Hematopoietic multipotent progenitor cell (in vitro differentiated cells): ENCODE results near the gene SYT17. TPM values are rescaled to one million over a fixed set of nuclear protein-coding genes. Genes with fewer than 3 reads are reported as not detected.

ENCODE experiments used
- DNase-seq, 3 donors: peaks; one replicate each; pipeline ENCODE4 v3.0.0-alpha.2; 2011 to 2015; ENCODE audit warnings: low read depth in 2 of 3, low spot score in 2 of 3
- total RNA-seq: library from RNA; depleted of rRNA; stranded (reverse); fragments of >200 nt; gene quantifications from one replicate; pipeline ENCODE4 v1.2.3, GENCODE V29; 2012

Gene SYT17
- total RNA-seq, 1 donor = 0.27 TPM

DNA sequence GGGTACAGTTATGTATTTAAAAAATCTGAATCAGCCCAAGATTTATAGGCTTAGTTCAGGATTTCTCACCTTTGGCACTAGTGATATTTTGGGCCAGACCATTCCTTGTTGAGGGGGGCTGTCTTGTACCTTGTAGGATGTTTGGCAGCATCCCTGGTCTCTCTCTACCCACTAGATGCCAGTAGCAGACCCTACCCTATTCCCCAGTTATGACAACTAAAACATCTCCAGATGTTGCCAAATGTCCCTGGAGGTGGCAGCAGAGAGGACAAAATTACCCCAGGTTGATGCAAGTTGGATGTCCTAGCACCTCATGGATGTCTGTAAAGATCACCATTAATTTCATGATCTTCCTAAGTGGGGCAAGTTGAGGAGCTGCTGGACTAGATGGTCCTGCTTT, 45.8 kb downstream of the SYT17 start:
- DNase-seq = no peak

DNA sequence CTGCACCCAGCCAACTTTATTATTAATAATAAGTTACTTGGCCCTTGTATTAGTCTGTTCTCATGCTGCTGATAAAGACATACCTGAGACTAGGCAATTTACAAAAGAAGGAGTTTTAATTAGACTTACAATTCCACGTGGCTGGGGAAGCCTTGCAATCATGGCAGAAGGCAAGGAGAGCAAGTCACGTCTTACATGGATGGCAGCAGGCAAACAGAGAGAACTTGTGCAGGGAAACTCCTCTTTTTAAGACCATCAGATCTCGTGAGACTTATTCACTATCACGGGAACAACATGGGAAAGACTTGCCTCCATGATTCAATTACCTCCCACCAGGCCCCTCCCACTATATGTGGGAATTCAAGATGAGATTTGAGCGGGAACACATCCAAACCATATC, 47.7 kb downstream of the SYT17 start:
- no peak for DNase-seq

DNA sequence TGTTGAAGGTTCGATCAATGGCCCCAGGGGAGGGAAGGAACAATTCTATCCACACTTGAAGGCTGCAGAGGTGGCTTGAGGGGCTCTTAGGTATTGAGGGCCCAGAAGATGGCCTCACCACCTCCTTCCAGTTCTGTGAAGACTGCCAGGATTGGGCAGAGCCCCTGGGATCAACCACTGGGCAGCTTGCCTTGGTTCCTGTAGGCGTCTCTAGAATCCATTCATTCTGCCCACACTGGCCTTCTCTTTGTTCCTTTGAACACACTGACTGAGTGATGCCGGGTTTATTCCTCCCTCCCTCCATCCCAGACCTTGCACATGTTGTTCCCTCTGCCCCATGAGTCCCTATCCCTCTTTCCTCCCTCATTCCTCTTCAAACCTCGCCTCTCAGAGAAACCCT, 50.5 kb downstream of the SYT17 start:
- no peak for DNase-seq

DNA sequence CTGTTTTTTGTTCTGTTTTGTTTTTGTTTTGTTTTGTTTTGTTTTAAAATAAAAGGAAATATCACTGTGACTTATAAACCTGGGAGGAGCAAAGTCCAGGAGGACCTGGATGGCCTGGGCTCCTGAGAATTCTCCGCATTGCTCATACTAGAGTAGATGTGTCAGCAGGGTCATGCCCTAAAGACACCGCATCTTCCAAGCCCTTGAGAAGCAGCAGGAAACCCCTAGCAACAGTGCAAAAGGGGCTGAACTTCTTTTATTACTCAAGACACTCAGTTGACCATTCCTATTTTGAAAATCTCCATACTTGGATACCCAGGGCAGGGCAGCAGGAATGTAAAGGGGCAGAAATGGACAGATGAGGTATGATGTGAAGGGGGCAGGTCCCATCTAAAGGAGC, 51.8 kb downstream of the SYT17 start:
- DNase-seq = no peak

DNA sequence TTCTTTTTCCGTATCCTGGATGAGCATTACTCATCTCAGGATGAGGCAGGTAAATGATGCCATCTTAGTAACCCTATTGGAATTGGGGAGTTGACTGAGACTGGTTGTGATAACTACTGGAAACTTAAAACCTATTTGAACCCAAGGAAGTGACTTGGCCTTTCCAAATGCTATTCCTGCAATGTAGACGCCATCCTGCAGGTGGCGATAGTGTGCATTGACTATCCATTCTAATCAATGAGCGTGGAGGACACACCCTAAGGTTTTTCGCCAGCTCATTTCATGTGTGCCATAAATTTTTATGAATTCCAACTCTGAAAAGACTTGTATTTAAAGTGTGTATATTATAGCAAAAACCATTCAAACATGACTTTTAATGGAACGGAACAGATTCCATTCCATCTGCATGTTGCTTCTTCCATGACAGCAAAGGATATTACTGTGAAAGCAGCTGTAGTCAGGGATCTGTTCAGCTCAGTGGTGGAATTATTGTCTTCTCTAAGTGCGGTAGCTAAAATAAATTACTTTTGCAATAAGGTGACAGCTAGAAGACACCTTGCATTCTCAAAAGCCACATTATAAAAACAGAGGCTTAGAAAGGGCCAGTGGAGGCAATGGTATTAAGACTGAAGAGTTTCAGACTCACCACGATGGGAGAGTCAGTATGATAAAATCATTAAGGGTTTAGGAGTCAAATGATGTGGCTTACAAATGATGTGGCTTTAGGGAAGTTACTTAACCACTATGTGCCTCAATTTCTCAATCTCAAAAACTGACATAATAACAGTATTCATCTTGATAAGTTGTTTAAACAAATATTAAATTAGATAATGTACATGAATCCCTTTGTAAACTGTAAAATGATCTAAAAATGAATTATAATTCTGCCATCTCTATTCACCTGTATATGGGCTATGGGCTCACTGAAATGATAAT, 55.5 kb downstream of the SYT17 start:
- peak in 1 of 3 donors; percentile 13 for DNase-seq

DNA sequence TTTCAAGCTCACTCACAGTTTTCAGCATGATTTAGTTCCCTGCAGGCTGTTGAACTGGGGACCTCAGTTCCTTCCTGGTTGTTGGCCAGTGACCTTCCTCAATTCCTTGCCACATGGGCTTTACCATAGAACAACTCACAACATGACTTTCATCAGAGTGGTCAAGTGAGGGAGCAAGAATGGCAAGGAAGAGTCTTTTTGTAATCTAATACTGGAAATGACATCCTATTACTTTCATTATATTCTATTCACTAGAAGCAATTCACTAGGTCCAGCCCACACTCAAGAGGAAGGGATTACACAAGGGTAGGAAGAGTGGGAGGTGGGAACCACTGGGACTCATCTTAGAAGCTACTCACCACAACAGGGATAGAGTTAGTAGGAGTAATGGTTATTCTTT, 57.6 kb downstream of the SYT17 start:
- no peak for DNase-seq

DNA sequence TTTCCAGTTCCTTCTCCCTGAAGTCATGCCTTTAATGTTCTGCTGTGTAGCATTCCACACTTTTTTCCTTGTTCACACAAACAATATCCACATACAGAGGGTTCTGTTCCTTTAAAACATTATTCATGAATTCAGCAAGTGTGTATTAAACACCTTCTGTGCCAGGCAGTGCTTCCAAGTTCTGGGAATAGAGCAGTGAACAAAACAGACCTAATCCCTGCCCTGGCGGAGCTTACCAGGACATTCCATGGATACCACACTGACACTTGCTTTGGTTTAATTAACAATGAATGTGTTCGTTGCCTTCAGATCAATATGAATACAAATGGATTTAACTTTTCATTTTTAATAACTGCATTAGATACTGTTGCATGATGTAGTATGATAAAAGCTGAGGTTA, 59.6 kb downstream of the SYT17 start:
- no peak for DNase-seq

DNA sequence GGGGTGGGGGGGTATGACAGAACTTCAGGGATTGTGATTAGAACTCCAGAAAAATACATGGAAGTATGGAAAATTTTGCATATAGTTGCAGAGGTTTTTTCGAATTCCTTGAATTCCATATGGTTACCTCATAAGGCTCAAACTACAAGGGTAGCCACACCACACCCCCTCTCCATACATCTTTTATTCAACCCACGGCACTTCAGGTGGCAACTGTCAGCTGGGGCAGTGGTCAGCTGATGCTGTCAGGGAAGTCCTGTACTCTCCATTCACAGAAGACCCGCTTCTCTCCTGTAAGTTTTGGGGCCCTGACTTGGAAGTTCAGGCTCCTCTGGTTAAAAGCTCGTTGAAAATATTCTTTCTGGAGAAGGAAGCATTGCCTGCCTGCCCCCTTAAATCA, 60.0 kb downstream of the SYT17 start:
- no peak for DNase-seq

DNA sequence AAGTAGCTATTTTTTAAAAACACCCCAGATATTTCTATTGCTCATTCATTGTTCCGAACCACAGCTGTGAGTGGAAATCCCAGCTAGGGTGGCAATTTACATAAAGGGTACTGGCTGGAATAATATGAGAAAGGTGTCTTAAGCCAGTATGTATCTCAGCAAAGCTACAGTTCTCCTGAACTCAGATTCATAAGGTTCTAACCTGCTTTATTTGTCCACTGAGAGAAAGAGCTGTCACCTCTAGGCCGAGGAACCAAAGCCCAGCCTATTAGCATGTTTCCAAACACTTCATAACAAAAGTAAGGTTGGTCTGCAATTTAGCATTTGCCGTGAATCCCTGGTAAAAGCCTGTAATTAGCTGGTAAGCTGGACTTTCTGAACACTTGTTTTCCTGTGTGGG, 60.5 kb downstream of the SYT17 start:
- DNase-seq = no peak

DNA sequence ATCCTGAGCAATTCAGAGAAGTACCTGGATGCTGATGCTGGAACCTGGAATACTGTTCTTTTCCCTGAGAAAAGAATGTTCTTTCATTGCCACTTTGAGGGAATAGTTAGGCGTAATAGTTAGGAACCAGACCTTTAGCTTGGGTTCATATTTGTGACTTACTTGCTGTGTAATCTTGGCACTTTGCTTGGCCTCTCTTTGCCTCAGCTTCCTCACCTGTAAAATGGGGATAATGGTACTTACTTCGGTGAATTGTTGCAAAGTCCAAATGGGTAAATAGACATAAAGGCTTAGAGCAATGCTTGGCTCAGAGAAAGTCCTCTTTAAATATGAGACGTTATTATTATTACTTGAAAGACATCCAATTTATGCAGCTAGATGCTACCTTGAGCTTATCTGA, 62.5 kb downstream of the SYT17 start:
- DNase-seq = no peak

DNA sequence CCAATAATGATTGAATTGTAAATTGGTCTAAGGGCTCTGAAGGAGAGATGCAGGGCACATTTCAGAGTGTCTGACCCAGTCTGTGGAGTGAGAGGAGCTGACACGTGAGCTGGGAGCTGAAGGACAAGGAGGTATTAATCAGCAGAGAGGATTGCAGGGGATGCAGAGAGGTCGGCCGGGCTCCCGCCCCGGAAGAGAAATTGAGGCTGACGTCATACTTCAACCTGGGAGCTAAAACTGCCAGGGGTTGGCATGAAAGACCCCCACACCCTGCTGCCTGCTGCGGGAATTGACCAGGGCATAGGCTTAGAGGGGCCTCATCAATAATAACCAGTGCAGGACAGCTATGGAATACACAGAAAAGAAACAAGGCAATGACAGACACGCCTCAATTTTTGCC, 63.8 kb downstream of the SYT17 start:
- DNase-seq = no peak

DNA sequence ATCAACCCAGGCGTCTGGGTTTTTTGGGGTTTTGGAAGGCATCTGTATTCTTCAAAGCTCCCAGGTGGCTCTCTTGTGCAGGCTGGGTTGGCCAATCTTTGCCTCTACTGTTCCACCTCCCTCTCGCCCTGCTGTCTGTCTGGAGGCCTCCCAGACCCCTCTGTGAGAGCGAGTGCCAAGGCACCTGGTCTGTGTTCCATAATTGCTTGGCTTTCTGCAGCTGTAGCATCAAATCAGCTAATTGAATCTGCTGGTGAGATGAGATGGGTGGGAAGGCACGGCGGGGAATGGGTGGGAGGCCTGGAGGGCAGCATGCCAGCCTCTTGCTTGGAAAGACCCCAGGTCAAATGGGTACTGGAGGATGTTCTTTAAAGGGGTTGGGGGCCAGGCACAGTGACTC, 64.9 kb downstream of the SYT17 start:
- no peak for DNase-seq

DNA sequence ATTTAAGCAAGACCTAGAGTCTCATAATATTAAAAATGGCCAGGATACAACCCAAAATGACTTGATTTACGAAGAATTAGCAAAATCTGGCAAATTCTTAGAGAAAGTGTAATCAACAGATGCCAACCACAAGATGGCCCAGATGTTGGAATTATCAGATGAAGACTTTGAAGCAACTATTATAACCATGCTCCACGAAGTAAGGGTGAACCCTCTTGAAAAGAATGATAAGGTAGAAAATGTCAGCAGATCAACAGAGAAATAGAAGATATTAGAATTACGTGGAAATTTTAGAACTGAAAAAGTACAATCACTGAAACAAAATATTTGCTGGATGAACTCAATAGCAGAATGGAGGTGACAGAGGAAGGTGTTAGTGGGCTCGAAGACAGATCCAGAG, 67.4 kb downstream of the SYT17 start:
- DNase-seq = no peak

DNA sequence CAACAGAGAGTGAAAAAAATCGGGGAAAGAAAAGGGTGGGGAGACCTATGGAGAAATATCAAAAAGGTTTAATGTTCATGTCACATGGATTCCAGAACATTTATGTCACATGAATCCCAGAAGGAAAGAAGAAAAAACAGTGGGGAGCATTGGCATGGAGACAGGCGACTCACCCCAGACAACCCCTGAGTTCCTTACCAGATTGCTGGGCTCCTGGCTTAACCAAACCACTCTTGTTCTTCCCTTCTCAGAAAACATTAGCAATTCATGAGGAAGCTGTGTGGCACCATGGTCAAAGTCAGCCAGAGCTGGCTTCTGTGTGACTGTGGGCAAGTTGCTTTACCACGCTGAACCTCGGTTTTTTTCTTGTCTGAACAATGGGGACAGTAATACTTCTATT, 67.8 kb downstream of the SYT17 start:
- no peak for DNase-seq

DNA sequence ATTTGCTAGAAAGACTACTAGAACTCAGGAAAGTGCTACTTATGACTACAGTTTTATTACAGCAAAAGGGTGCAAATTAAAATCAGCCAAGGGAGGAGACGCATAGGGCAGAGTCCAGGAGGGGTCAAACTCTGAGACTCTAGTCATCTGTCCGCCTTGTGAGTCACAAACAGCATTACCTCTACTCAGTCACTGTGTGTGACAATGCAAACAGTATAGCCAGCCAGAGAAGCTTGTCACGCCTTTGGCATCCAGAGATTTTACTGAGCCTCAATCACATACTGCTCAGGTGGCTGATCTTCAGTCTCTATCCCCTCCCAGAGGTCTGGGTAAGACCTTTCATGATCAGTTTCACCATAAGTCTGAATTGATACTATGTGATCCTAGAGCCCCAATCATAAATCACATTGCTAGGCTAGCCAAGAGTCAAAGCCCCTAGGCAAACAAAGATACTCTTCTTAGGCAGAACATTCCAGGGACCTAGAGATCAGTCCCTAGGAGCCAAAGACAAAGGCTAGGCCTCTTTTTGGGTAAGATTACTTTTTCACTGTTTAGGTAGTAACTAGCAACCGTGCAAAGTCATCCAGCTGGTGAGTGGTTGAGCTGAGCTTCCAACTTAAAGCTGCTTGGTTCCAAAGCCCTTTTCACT, 68.6 kb downstream of the SYT17 start:
- no peak for DNase-seq

DNA sequence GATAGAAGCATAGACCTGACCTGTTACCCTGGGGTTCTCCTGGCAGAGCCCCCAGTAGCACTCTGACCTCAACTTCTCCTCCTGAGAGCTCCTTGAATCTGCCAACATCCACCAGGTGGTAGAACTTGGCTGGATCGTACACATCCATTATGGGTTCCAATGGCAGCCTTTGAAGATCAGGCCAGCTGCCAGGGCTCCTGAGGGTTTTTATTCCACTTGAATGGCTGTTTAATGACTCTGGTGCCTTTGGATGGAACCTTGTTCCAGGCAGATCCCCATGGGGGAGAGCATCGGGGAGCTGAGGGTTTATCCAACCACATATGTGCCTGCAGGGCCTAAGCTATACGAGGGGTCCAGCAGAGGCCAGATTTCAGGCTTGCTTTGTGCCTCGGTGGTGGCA, 70.4 kb downstream of the SYT17 start:
- DNase-seq = no peak

DNA sequence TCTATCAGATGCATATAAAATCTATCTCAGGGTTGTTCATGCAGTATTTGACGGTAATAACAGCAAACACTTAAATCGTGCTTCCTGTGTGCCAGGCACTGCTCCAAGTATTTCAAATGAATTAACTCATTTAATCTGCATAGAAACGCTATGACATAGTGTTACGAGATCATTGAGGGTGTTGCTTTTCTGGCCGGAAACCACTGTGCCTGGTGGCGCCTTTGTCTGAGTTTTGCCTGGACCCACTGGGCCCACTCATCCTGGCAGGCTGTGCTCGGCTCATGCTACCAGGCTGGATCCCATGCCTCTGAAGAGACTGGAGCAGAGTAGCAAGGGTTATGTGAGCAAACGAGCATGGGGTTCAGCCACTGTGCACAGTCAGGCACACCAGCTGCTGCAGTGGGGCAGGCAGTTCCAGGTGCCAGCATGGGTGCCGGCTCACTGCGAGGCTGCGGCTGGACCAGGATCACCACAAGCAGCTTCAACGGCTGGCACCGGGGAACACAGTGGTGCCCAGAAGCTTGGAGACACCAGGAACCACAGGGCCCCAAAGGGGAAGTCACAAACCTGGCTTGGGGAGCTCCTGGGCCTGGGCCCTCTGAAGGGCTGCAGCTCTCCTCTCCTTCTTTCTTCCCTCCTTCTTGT, 71.6 kb downstream of the SYT17 start:
- DNase-seq = no peak

DNA sequence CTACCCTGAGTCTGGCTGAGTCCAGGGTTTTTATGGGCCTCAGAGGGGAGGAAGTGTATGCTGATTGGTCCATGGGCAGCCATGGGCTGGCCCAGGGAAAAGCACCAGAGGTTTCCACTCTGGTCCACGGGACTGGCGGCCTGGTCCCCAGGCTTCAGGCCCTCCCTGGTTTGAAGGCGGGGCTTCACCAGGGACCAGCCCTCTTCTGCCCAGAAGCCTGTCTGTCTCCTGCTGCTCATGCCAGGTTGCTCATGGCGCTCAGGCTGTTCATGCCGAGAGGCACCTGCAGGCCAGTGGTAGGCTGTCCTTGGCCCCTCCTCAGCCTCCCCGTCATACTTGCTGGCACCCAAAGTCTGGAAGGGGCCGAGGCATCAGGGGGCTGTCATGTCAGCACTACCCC, 72.5 kb downstream of the SYT17 start:
- no peak for DNase-seq

DNA sequence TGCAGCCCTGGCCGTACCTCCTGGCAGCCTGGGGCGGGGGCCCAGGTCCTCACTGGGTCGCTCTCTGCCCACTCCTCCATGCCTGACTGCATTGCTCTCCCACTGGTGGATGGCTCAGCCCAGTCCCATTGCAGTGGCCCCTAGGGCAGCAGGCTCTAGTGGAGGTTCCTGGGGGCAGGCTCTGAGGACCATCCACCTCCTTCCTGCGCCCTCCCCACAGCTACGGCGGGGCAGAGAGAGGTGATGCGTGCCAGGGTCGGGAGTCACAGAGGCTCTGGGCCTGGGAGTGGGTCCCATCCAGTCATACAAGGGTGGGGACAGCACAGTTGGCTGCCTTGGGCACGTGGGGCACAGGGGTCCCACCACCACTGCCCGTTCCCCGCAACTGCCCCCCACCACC, 73.5 kb downstream of the SYT17 start:
- no peak for DNase-seq

DNA sequence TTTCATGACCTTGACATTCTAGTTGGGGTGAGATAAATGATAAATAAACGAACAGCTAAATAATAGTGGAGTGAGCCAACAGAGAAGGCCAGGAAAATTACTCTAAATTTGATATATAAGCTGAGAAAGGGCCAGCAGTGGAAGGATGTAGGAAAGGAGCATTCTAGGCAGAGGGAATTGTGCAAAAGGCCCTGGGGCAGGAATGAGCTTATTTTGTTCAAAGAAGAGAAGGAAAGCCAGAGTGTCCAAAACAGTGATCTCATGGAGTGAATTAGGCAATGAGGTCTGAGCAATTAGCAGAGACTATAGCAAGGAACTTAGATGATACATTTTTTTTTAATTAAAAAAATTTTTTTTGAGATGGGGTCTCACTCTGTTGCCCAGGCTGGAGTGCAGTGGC, 74.1 kb downstream of the SYT17 start:
- DNase-seq = no peak

DNA sequence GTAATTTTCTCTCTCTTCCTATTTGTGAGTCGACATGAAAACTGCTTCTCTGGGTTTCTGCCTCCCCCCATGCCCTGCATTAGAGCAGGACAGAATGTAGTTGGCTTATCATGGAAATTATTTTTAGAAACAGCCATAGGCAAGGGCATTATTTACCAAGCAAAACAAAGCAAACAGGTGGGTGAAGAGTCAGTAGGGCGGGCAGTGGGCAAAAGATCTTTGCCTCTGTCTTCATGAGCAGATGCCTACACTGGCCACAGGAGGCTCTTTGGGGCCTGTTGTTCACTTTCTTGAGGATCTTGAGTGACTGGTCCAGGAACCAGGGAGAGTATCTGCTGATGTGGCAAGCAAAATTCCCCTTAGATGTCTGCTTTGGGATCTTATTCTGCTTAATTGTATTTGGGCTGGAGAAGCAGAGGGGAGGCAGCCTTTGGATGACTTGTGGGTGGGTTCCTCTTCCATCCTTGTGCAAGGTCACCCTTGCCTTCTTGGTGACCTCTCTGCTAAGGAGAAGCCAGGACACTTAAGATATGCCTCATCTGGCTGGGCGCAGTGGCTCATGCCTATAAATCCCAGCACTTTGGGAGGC, 75.0 kb downstream of the SYT17 start:
- no peak for DNase-seq
